Middle frontal gyrus (tissue), 1 donor: ENCODE data around the gene DNAJB1.
"Not testable (repeated sequence)": the region's sequence is repeated elsewhere in the genome, so short reads cannot be mapped to it uniquely, and the experiment has no call there.

Source experiments
- DNase-seq: peaks from one replicate; pipeline ENCODE4 v3.0.0-alpha.2; 2015; ENCODE audit warnings: low spot score; ENCODE audit errors: extremely low spot score

The DNAJB1 gene

GRCh38 chr19:14520543-14520942 is 2.3 kb upstream of the DNAJB1 start:
- DNase-seq, result no peak

GRCh38 chr19:14519860-14520407 is 1.7 kb upstream of the DNAJB1 start:
- no peak for DNase-seq

- DNase-seq, result no peak
Measured at GRCh38 chr19:14519245-14519859, 1.2 kb upstream of the DNAJB1 start.

GRCh38 chr19:14517446-14517839 is 754 bp downstream of the DNAJB1 start:
- no peak for DNase-seq

GRCh38 chr19:14516746-14517438 is 1.3 kb downstream of the DNAJB1 start:
- DNase-seq, result no peak

GRCh38 chr19:14516048-14516534 is 2.1 kb downstream of the DNAJB1 start:
- DNase-seq, result no peak

- no peak for DNase-seq
Measured at GRCh38 chr19:14515501-14516047, 2.6 kb downstream of the DNAJB1 start.

GRCh38 chr19:14514215-14514863 is 3.9 kb downstream of the DNAJB1 start:
- DNase-seq, result no peak

GRCh38 chr19:14512406-14512961 is 5.7 kb downstream of the DNAJB1 start:
- DNase-seq, result no peak

GRCh38 chr19:14511229-14511593 is 7.0 kb downstream of the DNAJB1 start:
- no peak for DNase-seq

GRCh38 chr19:14510311-14511228 is 7.6 kb downstream of the DNAJB1 start:
- DNase-seq, result peak; percentile 56

GRCh38 chr19:14507704-14508542 is 10.3 kb downstream of the DNAJB1 start:
- no peak for DNase-seq

- no peak for DNase-seq
Measured at GRCh38 chr19:14505488-14506239, 12.5 kb downstream of the DNAJB1 start.

GRCh38 chr19:14504575-14504974 is 13.6 kb downstream of the DNAJB1 start:
- not testable (repeated sequence) for DNase-seq

GRCh38 chr19:14503285-14503684 is 14.9 kb downstream of the DNAJB1 start:
- no peak for DNase-seq

- DNase-seq, result no peak
Measured at GRCh38 chr19:14502334-14503092, 15.7 kb downstream of the DNAJB1 start.

- no peak for DNase-seq
Measured at GRCh38 chr19:14497228-14497921, 20.8 kb downstream of the DNAJB1 start.

- DNase-seq, result no peak
Measured at GRCh38 chr19:14496834-14497227, 21.4 kb downstream of the DNAJB1 start.
